ENCODE measurements around the gene KRTAP3-1. TPM values are rescaled to one million over a fixed set of nuclear protein-coding genes. Genes with fewer than 3 reads are reported as not detected.

Gene KRTAP3-1
- total RNA-seq, 1 donor from 2014 or later = not detected

DNA sequence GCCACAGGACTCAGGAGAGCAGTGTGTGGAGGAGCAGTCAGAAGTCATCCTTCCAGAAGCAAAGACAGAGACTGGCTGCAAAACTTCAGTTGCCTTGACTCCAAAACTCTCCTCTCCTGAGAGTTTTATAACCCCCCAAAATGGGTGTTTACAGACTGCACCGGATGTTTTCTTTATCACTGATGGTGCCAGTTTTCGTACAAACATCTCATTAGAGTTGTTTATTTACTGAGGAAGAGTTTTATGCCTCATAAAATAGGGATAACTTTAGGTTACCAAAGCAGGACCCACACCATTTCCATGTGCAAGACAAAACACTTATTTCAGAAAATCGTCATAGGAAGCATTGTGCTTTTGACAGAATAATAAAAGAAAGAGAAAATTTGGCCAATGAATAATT, 24.7 kb downstream of the KRTAP3-1 start, which contains the start of gene KRT40:
TSS of gene KRT40 (minus strand) at position 101 of the 400 bp plus-strand sequence. CDS start at position 48, 53 bp downstream.
- Histone ChIP-seq H3K9me3 (ENCODE audit: control insufficient read depth in 3 of 3, low read length in 3 of 3) (no peaks in the 10 kb centered on the region), H3K27me3 (ENCODE audit: control insufficient read depth in 3 of 3, insufficient read depth in 3 of 3, low read length in 3 of 3) (peaks cover 0 to 15% (median 12%) of the 10 kb centered on the region in 3 donors), H3K27ac (ENCODE audit: low read depth, low read length) (no peak within 1 kb of the TSS), H3K9ac (ENCODE audit: low read depth in 1 of 3, low read length in 3 of 3) (no peak within 1 kb of the TSS), H3K36me3 (ENCODE audit: control insufficient read depth in 3 of 3, insufficient read depth in 3 of 3, low read length in 3 of 3) (no peaks in the 10 kb centered on the region), H3K4me1 (ENCODE audit: control insufficient read depth in 3 of 3, insufficient read depth in 3 of 3, low read length in 3 of 3) (peaks cover 8 to 11% (median 11%) of the 10 kb centered on the region in 3 donors), H3K4me3 (ENCODE audit: low read length in 3 of 3) (no peak within 1 kb of the TSS)

GRCh38 chr17:40981115-40981514, 27.8 kb downstream of the KRTAP3-1 start:
- peaks cover 8 to 11% (median 11%) of the 10 kb centered on the region in 3 donors for H3K4me1 ChIP-seq (ENCODE audit: control insufficient read depth in 3 of 3, insufficient read depth in 3 of 3, low read length in 3 of 3)
- peak overlapping the region in 1 of 3 donors; percentile 25 for H3K9ac ChIP-seq (ENCODE audit: low read depth in 1 of 3, low read length in 3 of 3)
- peaks cover 0 to 14% (median 10%) of the 10 kb centered on the region in 3 donors for H3K27me3 ChIP-seq (ENCODE audit: control insufficient read depth in 3 of 3, insufficient read depth in 3 of 3, low read length in 3 of 3)
- H3K27ac ChIP-seq (ENCODE audit: low read depth, low read length) = peak overlapping the region; percentile 25
- no peaks in the 10 kb centered on the region for H3K9me3 ChIP-seq (ENCODE audit: control insufficient read depth in 3 of 3, low read length in 3 of 3)
- peak overlapping the region in 2 of 3 donors; percentile 6 to 41 for H3K4me3 ChIP-seq (ENCODE audit: low read length in 3 of 3)
- no peaks in the 10 kb centered on the region for H3K36me3 ChIP-seq (ENCODE audit: control insufficient read depth in 3 of 3, insufficient read depth in 3 of 3, low read length in 3 of 3)

GRCh38 chr17:40980596-40980995, 28.3 kb downstream of the KRTAP3-1 start:
- Histone ChIP-seq H3K36me3 (ENCODE audit: control insufficient read depth in 3 of 3, insufficient read depth in 3 of 3, low read length in 3 of 3) (no peaks in the 10 kb centered on the region), H3K4me3 (ENCODE audit: low read length in 3 of 3) (peak overlapping the region in 2 of 3 donors; percentile 6 to 22), H3K9me3 (ENCODE audit: control insufficient read depth in 3 of 3, low read length in 3 of 3) (no peaks in the 10 kb centered on the region), H3K27ac (ENCODE audit: low read depth, low read length) (peak overlapping the region; percentile 25), H3K9ac (ENCODE audit: low read depth in 1 of 3, low read length in 3 of 3) (peak overlapping the region in 1 of 3 donors; percentile 25), H3K4me1 (ENCODE audit: control insufficient read depth in 3 of 3, insufficient read depth in 3 of 3, low read length in 3 of 3) (peaks cover 8 to 11% (median 11%) of the 10 kb centered on the region in 3 donors), H3K27me3 (ENCODE audit: control insufficient read depth in 3 of 3, insufficient read depth in 3 of 3, low read length in 3 of 3) (peaks cover 0 to 17% (median 12%) of the 10 kb centered on the region in 3 donors)

- Histone ChIP-seq H3K27ac (ENCODE audit: low read depth, low read length) (no peak overlapping the region), H3K4me1 (ENCODE audit: control insufficient read depth in 3 of 3, insufficient read depth in 3 of 3, low read length in 3 of 3) (peaks cover 8 to 11% (median 11%) of the 10 kb centered on the region in 3 donors), H3K9me3 (ENCODE audit: control insufficient read depth in 3 of 3, low read length in 3 of 3) (no peaks in the 10 kb centered on the region), H3K4me3 (ENCODE audit: low read length in 3 of 3) (no peak overlapping the region), H3K36me3 (ENCODE audit: control insufficient read depth in 3 of 3, insufficient read depth in 3 of 3, low read length in 3 of 3) (no peaks in the 10 kb centered on the region), H3K9ac (ENCODE audit: low read depth in 1 of 3, low read length in 3 of 3) (no peak overlapping the region), H3K27me3 (ENCODE audit: control insufficient read depth in 3 of 3, insufficient read depth in 3 of 3, low read length in 3 of 3) (peaks cover 0 to 17% (median 12%) of the 10 kb centered on the region in 3 donors)
Measured at GRCh38 chr17:40980117-40980516, 28.8 kb downstream of the KRTAP3-1 start.

DNA sequence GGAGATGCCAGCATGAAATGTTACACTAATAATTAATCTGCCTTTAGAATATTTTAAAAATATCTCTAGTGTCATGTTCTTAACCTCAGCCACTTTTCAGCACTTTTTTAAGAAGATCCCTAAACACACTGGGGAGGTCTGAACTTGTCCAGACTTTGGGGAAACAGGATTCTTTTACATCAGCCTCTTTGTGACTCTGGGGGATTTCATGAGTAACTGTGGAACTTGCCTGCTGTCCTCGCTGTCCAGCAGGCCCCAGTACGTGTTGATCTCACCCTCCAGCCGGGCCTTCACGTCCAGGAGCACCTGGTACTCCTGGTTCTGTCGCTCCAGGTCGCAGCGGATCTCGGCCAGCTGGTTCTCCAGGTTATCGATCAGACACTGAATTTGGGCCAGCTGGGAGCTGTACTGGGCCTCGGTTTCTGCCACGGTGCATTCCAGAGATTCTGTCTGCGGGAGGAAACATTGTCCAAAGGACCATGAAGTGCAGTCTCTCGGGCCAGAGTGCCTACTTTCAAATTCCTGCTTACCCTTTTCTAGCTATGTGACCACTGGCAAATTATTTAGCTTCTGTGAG, 30.3 kb downstream of the KRTAP3-1 start:
- peaks cover 8 to 11% (median 11%) of the 10 kb centered on the region in 3 donors for H3K4me1 ChIP-seq (ENCODE audit: control insufficient read depth in 3 of 3, insufficient read depth in 3 of 3, low read length in 3 of 3)
- no peak overlapping the region for H3K9ac ChIP-seq (ENCODE audit: low read depth in 1 of 3, low read length in 3 of 3)
- no peaks in the 10 kb centered on the region for H3K9me3 ChIP-seq (ENCODE audit: control insufficient read depth in 3 of 3, low read length in 3 of 3)
- no peak overlapping the region for H3K4me3 ChIP-seq (ENCODE audit: low read length in 3 of 3)
- no peak overlapping the region for H3K27ac ChIP-seq (ENCODE audit: low read depth, low read length)
- peaks cover 0 to 13% (median 6%) of the 10 kb centered on the region in 3 donors for H3K27me3 ChIP-seq (ENCODE audit: control insufficient read depth in 3 of 3, insufficient read depth in 3 of 3, low read length in 3 of 3)
- no peaks in the 10 kb centered on the region for H3K36me3 ChIP-seq (ENCODE audit: control insufficient read depth in 3 of 3, insufficient read depth in 3 of 3, low read length in 3 of 3)

DNA sequence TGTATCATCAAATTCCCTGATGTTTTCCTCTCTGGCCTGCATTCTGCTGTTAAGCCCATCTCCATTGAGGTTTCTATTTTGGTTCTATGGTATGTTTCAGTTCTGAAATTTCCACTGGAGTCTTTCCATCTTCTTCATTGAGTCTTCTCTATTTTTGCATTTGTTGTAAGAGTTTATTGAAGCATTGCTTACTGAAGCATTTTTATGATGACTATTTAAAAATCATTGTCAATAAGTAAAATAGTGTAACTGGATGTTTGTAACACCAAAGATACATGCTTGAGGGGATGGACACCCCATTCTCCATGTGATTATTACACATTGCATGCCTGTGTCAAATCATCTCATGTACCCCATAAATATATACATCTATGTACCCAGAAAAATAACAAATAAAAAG, 33.4 kb downstream of the KRTAP3-1 start:
- no peak overlapping the region for H3K27ac ChIP-seq (ENCODE audit: low read depth, low read length)
- peaks cover 0 to 8% (median 6%) of the 10 kb centered on the region in 3 donors for H3K27me3 ChIP-seq (ENCODE audit: control insufficient read depth in 3 of 3, insufficient read depth in 3 of 3, low read length in 3 of 3)
- no peak overlapping the region for H3K9ac ChIP-seq (ENCODE audit: low read depth in 1 of 3, low read length in 3 of 3)
- H3K36me3 ChIP-seq (ENCODE audit: control insufficient read depth in 3 of 3, insufficient read depth in 3 of 3, low read length in 3 of 3) = no peaks in the 10 kb centered on the region
- H3K9me3 ChIP-seq (ENCODE audit: control insufficient read depth in 3 of 3, low read length in 3 of 3) = no peaks in the 10 kb centered on the region
- H3K4me3 ChIP-seq (ENCODE audit: low read length in 3 of 3) = no peak overlapping the region
- peaks cover 3 to 6% (median 5%) of the 10 kb centered on the region in 3 donors for H3K4me1 ChIP-seq (ENCODE audit: control insufficient read depth in 3 of 3, insufficient read depth in 3 of 3, low read length in 3 of 3)

DNA sequence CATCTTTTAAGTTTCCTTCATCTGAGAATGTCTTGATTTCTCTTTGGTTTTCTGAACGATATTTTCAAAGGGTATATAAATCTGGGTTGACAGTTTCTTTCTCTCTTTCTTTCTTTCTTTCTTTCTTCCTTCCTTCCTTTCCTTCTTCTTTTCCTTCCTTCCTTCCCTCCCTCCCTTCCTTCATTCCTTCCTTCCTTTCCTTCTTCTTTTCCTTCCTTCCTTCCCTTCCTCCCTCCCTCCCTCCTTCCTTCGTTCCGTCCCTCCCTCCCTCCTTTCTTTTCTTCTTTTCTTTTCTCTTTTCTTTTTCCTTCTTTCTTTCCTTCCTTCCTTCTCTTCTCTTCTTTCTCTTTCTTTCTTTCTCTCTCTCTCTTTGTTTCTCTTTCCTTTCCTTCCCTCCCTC, 34.6 kb downstream of the KRTAP3-1 start:
- H3K9me3 ChIP-seq (ENCODE audit: control insufficient read depth in 3 of 3, low read length in 3 of 3) = no peaks in the 10 kb centered on the region
- H3K4me3 ChIP-seq (ENCODE audit: low read length in 3 of 3) = no peak overlapping the region
- no peak overlapping the region for H3K27ac ChIP-seq (ENCODE audit: low read depth, low read length)

GRCh38 chr17:40967582-40967981, 41.3 kb downstream of the KRTAP3-1 start:
- no peak overlapping the region for H3K4me3 ChIP-seq (ENCODE audit: low read length in 3 of 3)
- no peaks in the 10 kb centered on the region for H3K4me1 ChIP-seq (ENCODE audit: control insufficient read depth in 3 of 3, insufficient read depth in 3 of 3, low read length in 3 of 3)
- no peaks in the 10 kb centered on the region for H3K36me3 ChIP-seq (ENCODE audit: control insufficient read depth in 3 of 3, insufficient read depth in 3 of 3, low read length in 3 of 3)
- H3K9me3 ChIP-seq (ENCODE audit: control insufficient read depth in 3 of 3, low read length in 3 of 3) = no peaks in the 10 kb centered on the region
- no peak overlapping the region for H3K9ac ChIP-seq (ENCODE audit: low read depth in 1 of 3, low read length in 3 of 3)
- H3K27me3 ChIP-seq (ENCODE audit: control insufficient read depth in 3 of 3, insufficient read depth in 3 of 3, low read length in 3 of 3) = no peaks in the 10 kb centered on the region
- H3K27ac ChIP-seq (ENCODE audit: low read depth, low read length) = no peak overlapping the region

More for the DNA sequence above, 34.6 kb downstream of the KRTAP3-1 start:
- H3K9ac ChIP-seq (ENCODE audit: low read depth in 1 of 3, low read length in 3 of 3) = no peak overlapping the region
- no peaks in the 10 kb centered on the region for H3K4me1 ChIP-seq (ENCODE audit: control insufficient read depth in 3 of 3, insufficient read depth in 3 of 3, low read length in 3 of 3)
- peaks cover 0 to 8% (median 6%) of the 10 kb centered on the region in 3 donors for H3K27me3 ChIP-seq (ENCODE audit: control insufficient read depth in 3 of 3, insufficient read depth in 3 of 3, low read length in 3 of 3)
- H3K36me3 ChIP-seq (ENCODE audit: control insufficient read depth in 3 of 3, insufficient read depth in 3 of 3, low read length in 3 of 3) = no peaks in the 10 kb centered on the region

- H3K36me3 ChIP-seq (ENCODE audit: control insufficient read depth in 3 of 3, insufficient read depth in 3 of 3, low read length in 3 of 3) = no peaks in the 10 kb centered on the region
- no peak within 1 kb of the TSS for H3K4me3 ChIP-seq (ENCODE audit: low read length in 3 of 3)
Measured at GRCh38 chr17:40966848-40967247, 42.1 kb downstream of the KRTAP3-1 start, which contains the start of gene KRT39. TSS of gene KRT39 (minus strand) at chr17:40966948. CDS start at chr17:40966856, 92 bp downstream.

GRCh38 chr17:40963838-40964237, 45.1 kb downstream of the KRTAP3-1 start:
- no peak overlapping the region for H3K27ac ChIP-seq (ENCODE audit: low read depth, low read length)
- H3K4me1 ChIP-seq (ENCODE audit: control insufficient read depth in 3 of 3, insufficient read depth in 3 of 3, low read length in 3 of 3) = peaks cover 0 to 3% (median 0%) of the 10 kb centered on the region in 3 donors
- H3K27me3 ChIP-seq (ENCODE audit: control insufficient read depth in 3 of 3, insufficient read depth in 3 of 3, low read length in 3 of 3) = peaks cover 0 to 4% (median 0%) of the 10 kb centered on the region in 3 donors
- H3K36me3 ChIP-seq (ENCODE audit: control insufficient read depth in 3 of 3, insufficient read depth in 3 of 3, low read length in 3 of 3) = no peaks in the 10 kb centered on the region
- no peak overlapping the region for H3K4me3 ChIP-seq (ENCODE audit: low read length in 3 of 3)
- H3K9me3 ChIP-seq (ENCODE audit: control insufficient read depth in 3 of 3, low read length in 3 of 3) = no peaks in the 10 kb centered on the region
- no peak overlapping the region for H3K9ac ChIP-seq (ENCODE audit: low read depth in 1 of 3, low read length in 3 of 3)

More at GRCh38 chr17:40966848-40967247, 42.1 kb downstream of the KRTAP3-1 start, which contains the start of gene KRT39:
- H3K9me3 ChIP-seq (ENCODE audit: control insufficient read depth in 3 of 3, low read length in 3 of 3) = no peaks in the 10 kb centered on the region
- no peak within 1 kb of the TSS for H3K27ac ChIP-seq (ENCODE audit: low read depth, low read length)
- H3K9ac ChIP-seq (ENCODE audit: low read depth in 1 of 3, low read length in 3 of 3) = no peak within 1 kb of the TSS
- H3K4me1 ChIP-seq (ENCODE audit: control insufficient read depth in 3 of 3, insufficient read depth in 3 of 3, low read length in 3 of 3) = no peaks in the 10 kb centered on the region
- H3K27me3 ChIP-seq (ENCODE audit: control insufficient read depth in 3 of 3, insufficient read depth in 3 of 3, low read length in 3 of 3) = no peaks in the 10 kb centered on the region
